NCI-H526 (cell line): ENCODE results near the gene CD99.

Source experiments
- DNase-seq, 2 experiments: peaks; one replicate each; lab custom pipeline; 2025; lab: John Stamatoyannopoulos, UW

Gene CD99

GRCh38 chrX:2699959-2700358, 8.9 kb downstream of the CD99 start:
- DNase-seq: no peak

GRCh38 chrX:2700405-2701320, 9.6 kb downstream of the CD99 start:
- DNase-seq: no peak

GRCh38 chrX:2701600-2701999, 10.5 kb downstream of the CD99 start:
- DNase-seq: no peak

GRCh38 chrX:2703991-2704369, 12.9 kb downstream of the CD99 start:
- no peak for DNase-seq

- DNase-seq: no peak
Observed at GRCh38 chrX:2705046-2705832, 14.1 kb downstream of the CD99 start.

- DNase-seq: no peak
Observed at GRCh38 chrX:2707334-2707760, 16.3 kb downstream of the CD99 start.

- no peak for DNase-seq
Observed at GRCh38 chrX:2708021-2708420, 16.9 kb downstream of the CD99 start.

- DNase-seq: no peak
Observed at GRCh38 chrX:2708592-2709188, 17.6 kb downstream of the CD99 start.

GRCh38 chrX:2709556-2709955, 18.5 kb downstream of the CD99 start:
- no peak for DNase-seq

GRCh38 chrX:2710041-2710840, 19.1 kb downstream of the CD99 start:
- DNase-seq: no peak

- DNase-seq: no peak
Observed at GRCh38 chrX:2711441-2711840, 20.3 kb downstream of the CD99 start.

- DNase-seq: no peak
Observed at GRCh38 chrX:2712428-2712827, 21.3 kb downstream of the CD99 start.

GRCh38 chrX:2712890-2713840, 22.1 kb downstream of the CD99 start:
- DNase-seq: no peak

- DNase-seq: no peak
Observed at GRCh38 chrX:2714551-2714950, 23.5 kb downstream of the CD99 start.

- DNase-seq: no peak
Observed at GRCh38 chrX:2715066-2715600, 24.0 kb downstream of the CD99 start.

- DNase-seq: no peak
Observed at GRCh38 chrX:2717312-2717711, 26.2 kb downstream of the CD99 start.

- DNase-seq: no peak
Observed at GRCh38 chrX:2718821-2719220, 27.7 kb downstream of the CD99 start.

- DNase-seq: no peak
Observed at GRCh38 chrX:2719774-2720447, 28.8 kb downstream of the CD99 start.

- DNase-seq: no peak
Observed at GRCh38 chrX:2723286-2723879, 32.3 kb downstream of the CD99 start.
